Measurements from ENCODE around the gene PEAK1.
"Not testable (repeated sequence)": the region's sequence is repeated elsewhere in the genome, so short reads cannot be mapped to it uniquely, and the experiment has no call there.

Gene PEAK1

GRCh38 chr15:77167406-77167805, 252.5 kb downstream of the PEAK1 start:
- no peak for DNase-seq

- DNase-seq: no peak
These were observed 256.0 kb downstream of the PEAK1 start for GRCh38 chr15:77163781-77164384.

GRCh38 chr15:77162872-77163633, 256.9 kb downstream of the PEAK1 start:
- no peak for DNase-seq

GRCh38 chr15:77160562-77161478, 259.1 kb downstream of the PEAK1 start:
- no peak for DNase-seq

- DNase-seq: not testable (repeated sequence)
These were observed 263.9 kb downstream of the PEAK1 start for GRCh38 chr15:77156000-77156399.

- DNase-seq: no peak
These were observed 271.7 kb downstream of the PEAK1 start for GRCh38 chr15:77148191-77148590.

- no peak for DNase-seq
These were observed 274.5 kb downstream of the PEAK1 start for GRCh38 chr15:77145370-77145769.

- DNase-seq: peak; percentile 45
These were observed 275.3 kb downstream of the PEAK1 start for GRCh38 chr15:77144492-77145070.

- no peak for DNase-seq
These were observed 275.9 kb downstream of the PEAK1 start for GRCh38 chr15:77144026-77144425.

- no peak for DNase-seq
These were observed 276.3 kb downstream of the PEAK1 start for GRCh38 chr15:77143616-77144015.

GRCh38 chr15:77143191-77143590, 276.7 kb downstream of the PEAK1 start:
- no peak for DNase-seq

- DNase-seq: no peak
These were observed 279.7 kb downstream of the PEAK1 start for GRCh38 chr15:77140220-77140619.

GRCh38 chr15:77139312-77139711, 280.6 kb downstream of the PEAK1 start:
- DNase-seq: no peak

- no peak for DNase-seq
These were observed 281.8 kb downstream of the PEAK1 start for GRCh38 chr15:77138167-77138522.

GRCh38 chr15:77135181-77135580, 284.7 kb downstream of the PEAK1 start:
- no peak for DNase-seq

- DNase-seq: no peak
These were observed 289.5 kb downstream of the PEAK1 start for GRCh38 chr15:77130315-77130930.

- DNase-seq: no peak
These were observed 292.3 kb downstream of the PEAK1 start for GRCh38 chr15:77127626-77128025.

GRCh38 chr15:77126529-77127326, 293.2 kb downstream of the PEAK1 start:
- DNase-seq: no peak

GRCh38 chr15:77123854-77124253, 296.1 kb downstream of the PEAK1 start:
- DNase-seq: no peak

- DNase-seq: no peak
These were observed 297.3 kb downstream of the PEAK1 start for GRCh38 chr15:77122576-77122975.

- DNase-seq: no peak
These were observed 298.3 kb downstream of the PEAK1 start for GRCh38 chr15:77121599-77121998.

- no peak for DNase-seq
These were observed 299.3 kb downstream of the PEAK1 start for GRCh38 chr15:77120576-77120975.

Measured in right hindlimb (tissue), 1 donor.